ENCODE results near the gene LEMD2.

GRCh38 chr6:33824461-33825154 is 35.7 kb upstream of the LEMD2 start:
- TF ChIP-seq, protein P1, sequence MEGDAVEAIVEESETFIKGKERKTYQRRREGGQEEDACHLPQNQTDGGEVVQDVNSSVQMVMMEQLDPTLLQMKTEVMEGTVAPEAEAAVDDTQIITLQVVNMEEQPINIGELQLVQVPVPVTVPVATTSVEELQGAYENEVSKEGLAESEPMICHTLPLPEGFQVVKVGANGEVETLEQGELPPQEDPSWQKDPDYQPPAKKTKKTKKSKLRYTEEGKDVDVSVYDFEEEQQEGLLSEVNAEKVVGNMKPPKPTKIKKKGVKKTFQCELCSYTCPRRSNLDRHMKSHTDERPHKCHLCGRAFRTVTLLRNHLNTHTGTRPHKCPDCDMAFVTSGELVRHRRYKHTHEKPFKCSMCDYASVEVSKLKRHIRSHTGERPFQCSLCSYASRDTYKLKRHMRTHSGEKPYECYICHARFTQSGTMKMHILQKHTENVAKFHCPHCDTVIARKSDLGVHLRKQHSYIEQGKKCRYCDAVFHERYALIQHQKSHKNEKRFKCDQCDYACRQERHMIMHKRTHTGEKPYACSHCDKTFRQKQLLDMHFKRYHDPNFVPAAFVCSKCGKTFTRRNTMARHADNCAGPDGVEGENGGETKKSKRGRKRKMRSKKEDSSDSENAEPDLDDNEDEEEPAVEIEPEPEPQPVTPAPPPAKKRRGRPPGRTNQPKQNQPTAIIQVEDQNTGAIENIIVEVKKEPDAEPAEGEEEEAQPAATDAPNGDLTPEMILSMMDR (IDR thresholded peaks at IDR 0.05): no peak
- TF ChIP-seq POLR2A (IDR thresholded peaks at IDR 0.05): no peak
